GM19395 (cell line): Measurements from ENCODE around the gene RNU6-9.
"Not testable (repeated sequence)": the region's sequence is repeated elsewhere in the genome, so short reads cannot be mapped to it uniquely, and the experiment has no call there.

Experiments
- ATAC-seq: cut with Tn5 transposase; IDR thresholded peaks from one replicate; pipeline ENCODE4 v1.9.1; 2021; ENCODE audit warnings: mild to moderate bottlenecking, moderate library complexity; ENCODE audit not compliant: unreplicated experiment

RNU6-9 gene

DNA sequence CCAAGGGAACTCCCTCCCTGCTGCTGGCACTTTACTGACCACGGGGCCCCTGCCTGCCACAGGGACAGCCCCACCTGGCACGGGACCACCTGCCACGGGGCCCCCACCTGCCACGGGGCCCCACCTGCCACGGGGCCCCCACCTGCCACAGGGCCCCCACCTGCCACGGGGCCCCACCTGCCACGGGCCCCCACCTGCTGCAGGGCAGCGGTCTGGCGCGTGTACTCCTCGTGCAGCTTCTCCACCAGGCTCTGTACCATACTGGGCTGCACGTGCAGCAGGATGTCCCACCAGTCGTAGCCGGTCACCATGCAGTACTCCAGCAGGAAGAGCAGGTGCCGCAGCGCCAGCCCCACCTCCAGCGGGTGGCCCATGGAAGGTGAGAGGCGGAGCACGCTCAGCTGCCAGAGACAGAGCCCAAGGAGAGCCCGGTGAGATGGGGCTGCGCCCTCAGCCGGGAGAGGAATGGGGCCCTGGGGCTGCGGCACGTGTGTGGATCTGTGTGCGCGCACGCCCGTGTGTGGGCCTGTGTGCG, 16.4 kb upstream of the RNU6-9 start:
- no peak for ATAC-seq

DNA sequence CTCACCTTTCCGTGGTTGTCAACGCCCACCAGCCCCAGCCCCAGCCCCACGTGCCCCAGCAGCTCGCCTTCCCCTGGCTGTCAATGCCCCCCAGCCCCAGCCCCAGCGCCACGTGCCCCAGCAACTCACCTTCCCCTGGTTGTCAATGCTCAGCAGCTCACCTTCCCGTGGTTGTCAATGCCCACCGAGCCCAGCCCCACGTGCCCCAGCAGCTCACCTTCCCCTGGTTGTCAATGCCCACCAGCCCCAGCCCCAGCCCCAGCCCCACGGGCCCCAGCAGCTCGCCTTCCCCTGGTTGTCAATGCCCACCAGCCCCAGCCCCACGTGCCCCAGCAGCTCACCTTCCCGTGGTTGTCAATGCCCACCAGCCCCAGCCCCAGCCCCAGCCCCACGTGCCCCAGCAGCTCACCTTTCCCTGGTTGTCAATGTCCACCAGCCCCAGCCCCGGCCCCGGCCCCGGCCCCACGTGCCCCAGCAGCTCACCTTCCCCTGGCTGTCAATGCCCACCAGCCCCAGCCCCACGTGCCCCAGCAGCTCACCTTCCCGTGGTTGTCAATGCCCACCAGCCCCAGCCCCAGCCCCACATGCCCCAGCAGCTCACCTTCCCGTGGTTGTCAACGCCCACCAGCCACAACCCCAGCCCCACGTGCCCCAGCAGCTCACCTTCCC, 15.2 kb upstream of the RNU6-9 start:
- not testable (repeated sequence) for ATAC-seq

DNA sequence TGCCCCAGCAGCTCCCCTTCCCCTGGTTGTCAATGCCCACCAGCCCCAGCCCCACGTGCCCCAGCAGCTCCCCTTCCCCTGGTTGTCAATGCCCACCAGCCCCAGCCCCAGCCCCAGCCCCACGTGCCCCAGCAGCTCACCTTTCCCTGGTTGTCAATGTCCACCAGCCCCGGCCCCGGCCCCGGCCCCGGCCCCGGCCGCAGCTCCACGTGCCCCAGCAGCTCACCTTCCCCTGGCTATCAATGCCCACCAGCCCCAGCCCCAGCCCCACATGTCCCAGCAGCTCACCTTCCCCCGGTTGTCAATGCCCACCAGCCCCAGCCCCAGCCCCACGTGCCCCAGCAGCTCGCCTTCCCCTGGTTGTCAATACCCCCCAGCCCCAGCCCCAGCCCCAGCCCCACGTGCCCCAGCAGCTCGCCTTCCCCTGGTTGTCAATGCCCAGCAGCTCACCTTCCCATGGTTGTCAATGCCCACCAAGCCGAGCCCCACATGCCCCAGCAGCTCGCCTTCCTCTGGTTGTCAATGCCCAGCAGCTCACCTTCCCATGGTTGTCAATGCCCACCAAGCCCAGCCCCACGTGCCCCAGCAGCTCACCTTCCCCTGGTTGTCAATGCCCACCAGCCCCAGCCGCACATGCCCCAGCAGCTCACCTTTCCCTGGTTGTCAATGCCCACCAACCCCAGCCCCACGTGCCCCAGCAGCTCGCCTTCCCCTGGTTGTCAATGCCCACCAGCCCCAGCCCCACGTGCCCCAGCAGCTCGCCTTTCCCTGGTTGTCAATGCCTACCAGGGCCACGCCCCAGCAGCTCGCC, 14.3 kb upstream of the RNU6-9 start:
- ATAC-seq: not testable (repeated sequence)

DNA sequence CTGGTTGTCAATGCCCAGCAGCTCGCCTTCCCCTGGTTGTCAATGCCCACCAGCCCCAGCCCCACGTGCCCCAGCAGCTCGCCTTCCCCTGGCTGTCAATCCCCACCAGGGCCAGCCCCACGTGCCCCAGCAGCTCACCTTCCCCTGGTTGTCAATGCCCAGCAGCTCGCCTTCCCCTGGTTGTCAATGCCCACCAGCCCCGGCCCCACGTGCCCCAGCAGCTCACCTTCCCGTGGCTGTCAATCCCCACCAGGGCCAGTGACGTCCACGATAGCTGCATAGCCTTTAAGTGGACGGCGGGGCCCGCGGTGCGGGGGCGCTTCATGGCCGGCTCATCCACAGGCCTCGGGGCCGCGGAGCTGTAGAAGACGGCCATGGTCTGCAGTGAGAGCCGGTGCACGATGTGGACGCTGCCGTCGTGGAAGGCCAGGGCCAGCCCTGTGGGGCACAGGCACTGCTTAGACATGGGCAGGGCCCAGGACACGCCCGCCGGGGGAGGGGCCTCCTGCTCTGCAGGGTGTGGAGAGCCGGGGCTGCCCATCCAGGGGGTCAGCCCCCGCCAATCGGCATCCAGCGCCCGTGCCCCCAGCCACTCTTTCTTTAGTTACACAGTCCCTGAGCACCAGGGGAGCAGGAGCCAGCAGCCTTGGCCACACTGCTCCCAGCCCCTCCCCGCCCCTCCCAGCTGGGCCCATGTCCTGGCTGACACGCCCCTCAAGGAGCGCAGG, 13.4 kb upstream of the RNU6-9 start:
- no peak for ATAC-seq

DNA sequence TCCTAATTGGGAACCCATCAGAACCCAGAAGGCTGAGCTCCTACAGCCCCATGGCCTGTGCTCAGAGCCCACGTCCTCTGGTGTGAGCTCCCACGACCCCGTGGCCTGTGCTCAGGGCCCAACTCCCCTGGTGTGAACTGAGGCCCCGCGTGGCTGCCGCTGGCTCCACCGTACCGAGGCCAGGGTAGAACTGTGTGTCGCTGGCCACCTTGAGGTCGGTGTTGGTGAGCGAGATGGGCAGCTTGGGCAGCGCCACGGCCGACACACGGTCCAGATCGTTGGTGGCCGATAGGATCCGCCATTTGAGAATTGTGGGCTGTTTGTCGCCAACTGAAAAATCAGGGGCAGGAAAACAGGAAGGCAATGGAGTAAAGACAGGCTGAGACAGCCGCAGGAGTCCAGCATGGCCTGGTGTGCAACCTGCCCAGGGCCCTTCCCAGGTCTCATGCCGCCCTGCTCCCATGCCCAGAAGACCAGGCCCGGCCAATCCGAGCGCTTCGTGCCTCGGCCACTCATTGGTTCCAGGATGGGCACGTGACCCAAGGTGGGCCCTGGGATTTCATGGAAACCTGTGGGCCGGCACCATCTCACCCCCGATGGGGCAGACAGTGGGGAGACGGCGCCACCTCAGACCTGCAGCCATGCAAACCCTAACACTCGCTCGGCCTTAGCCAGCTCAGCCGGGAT, 11.8 kb upstream of the RNU6-9 start:
- no peak for ATAC-seq

DNA sequence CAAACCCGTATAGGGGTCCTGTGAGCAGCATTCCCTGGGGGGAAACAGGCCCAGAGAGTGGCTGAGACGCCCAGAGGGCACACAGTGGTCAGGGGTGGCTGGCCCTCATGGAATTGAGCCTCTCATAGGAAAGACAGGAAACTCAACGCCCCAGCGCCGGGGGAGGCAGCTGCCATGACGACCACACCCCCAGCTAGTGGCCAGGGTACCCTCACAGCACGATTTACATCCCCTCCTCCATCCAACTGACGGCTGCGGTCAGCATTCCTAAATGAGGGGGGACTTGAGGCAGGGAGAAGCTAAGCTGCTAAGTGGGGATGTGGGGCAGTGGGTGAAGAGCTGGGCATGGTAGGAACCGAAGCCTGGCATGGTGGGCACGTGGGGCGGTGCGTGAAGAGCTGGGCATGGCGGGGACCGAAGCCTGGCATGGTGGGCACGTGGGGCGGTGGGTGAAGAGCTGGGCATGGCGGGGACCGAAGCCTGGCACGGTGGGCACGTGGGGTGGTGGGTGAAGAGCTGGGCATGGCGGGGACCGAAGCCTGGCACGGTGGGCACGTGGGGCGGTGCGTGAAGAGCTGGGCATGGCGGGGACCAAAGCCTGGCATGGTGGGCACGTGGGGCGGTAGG, 10.3 kb upstream of the RNU6-9 start:
- ATAC-seq: no peak

DNA sequence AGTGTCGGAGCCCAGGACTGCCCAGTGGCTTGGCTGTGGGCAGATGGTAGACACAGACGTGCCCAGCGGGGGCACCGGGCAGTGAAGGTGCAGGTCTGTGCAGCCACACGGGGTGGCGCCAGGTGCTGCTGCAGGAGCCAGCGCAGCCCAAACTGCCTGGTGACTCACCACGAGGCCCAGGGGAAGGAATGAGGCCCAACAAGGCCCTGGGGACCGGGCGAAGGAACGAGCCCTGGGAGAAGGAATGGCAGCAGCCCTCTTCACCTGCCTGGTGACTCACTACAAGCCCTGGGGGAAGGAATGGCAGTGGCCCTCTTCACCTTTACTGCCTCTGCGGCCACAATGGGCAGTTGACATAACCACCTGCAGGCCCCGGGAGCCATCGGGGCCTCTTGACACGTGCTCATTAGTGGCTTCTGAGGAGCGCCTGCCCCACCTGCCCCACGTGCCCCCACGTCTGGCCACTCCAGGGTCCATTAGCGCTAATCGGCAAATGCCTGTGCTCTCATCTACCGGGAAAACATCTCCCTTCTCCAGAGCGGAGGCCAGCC, 9.5 kb upstream of the RNU6-9 start:
- no peak for ATAC-seq

DNA sequence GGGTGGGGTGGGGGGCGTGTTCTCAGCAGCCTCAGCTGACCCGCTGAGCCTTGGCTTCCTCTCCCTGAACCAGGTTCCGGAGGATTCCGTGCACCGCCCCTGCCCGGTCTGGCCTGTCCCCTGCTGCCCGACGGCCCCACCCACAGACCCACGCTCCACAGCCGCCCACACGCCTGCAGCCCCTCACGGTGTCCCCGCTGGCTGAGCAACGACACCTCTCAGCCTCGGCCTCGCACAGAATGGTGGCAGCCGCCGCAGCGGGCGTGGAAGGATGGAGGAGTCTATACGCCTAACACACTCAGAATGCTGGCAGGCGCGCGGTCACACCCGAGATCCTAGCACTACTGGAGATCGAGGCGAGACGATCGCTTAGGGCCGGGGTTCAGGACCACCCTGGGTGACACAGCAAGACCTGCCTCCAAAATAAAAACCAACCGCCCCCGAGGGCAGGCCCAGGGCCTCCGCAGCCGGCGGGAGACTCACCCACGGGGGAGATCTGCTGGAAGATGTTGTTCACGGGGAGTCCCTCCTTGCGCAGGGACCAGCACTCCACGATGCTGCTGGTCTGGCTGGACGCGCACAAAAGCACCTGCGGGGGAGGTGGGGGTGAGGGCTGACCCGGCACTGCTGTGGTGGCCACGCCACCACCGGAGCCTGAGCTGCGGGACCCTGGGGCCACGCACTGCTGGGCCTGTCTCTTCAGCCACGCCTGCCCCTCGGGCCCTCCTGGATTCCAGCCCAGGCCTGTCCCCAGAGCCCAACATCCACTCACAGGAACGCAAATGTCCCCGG, 8.7 kb upstream of the RNU6-9 start:
- ATAC-seq: no peak

DNA sequence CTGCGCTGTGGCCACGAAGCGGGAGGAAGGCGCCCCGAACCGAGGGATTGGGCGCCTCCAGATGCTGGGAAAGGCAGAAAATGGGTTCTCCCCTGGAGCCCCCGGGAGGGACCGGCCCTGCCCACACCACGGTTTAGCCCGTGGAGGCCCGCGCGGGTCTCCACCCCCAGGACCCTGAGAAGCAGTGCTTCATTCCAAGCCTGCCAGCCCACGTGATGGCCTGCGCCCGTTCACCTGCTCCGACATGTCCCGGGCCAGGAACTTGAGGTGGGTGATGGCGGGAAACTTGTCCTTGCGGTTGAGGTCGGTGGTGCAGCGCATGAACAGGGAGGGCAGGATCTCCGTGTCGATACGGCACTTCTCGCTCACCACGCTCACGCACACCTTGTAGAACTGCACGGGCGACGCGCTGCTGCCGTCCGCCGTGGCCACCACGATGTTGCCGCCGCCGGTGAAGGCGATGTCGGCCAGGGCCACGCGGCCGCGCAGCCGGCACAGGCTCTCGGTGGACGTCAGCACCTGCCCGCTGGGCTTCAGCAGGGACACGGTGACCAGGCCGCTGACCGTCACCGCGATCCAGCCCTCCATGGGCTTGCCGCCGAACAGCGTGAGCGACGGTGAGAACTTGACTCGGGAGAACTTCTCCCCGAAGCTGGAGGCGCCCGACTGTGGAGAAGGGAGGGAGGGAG, 7.6 kb upstream of the RNU6-9 start:
- no peak for ATAC-seq

DNA sequence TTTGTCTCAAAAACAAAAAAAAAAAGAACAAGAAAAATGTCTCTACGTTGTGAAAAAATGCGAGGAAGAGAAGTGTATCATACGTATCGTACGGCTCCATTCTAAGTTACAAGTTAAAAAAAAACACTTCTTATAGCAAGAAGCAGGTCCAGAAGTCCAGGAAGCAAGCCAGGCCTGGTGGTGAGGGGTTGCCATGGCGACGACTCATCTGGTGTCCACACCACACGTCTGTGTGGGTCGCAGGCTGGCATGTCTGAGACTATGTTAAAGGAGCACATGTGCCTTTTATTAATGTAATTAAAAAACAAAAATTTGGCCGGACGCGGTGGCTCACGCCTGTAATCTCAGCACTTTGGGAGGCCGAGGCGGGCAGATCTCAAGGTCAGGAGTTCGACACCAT, 6.2 kb upstream of the RNU6-9 start:
- ATAC-seq: no peak

DNA sequence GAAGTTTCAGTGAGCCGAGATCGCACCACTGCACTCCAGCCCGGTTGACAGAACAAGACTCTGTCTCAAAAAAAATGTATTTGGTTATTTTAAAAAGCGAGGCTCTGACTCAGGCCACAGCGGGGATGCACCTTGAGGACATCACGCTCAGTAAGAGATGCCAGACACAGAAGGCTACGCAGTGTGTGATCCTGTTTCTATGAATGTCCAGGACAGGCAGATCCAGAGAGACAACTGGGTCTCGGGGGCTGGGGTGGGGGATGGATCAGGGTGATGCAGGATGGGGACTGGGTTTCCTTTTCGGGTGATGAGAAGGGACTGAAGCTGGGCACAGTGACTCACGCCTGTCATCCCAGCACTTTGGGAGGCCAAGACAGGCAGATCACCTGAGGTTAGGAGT, 5.7 kb upstream of the RNU6-9 start:
- ATAC-seq: no peak

DNA sequence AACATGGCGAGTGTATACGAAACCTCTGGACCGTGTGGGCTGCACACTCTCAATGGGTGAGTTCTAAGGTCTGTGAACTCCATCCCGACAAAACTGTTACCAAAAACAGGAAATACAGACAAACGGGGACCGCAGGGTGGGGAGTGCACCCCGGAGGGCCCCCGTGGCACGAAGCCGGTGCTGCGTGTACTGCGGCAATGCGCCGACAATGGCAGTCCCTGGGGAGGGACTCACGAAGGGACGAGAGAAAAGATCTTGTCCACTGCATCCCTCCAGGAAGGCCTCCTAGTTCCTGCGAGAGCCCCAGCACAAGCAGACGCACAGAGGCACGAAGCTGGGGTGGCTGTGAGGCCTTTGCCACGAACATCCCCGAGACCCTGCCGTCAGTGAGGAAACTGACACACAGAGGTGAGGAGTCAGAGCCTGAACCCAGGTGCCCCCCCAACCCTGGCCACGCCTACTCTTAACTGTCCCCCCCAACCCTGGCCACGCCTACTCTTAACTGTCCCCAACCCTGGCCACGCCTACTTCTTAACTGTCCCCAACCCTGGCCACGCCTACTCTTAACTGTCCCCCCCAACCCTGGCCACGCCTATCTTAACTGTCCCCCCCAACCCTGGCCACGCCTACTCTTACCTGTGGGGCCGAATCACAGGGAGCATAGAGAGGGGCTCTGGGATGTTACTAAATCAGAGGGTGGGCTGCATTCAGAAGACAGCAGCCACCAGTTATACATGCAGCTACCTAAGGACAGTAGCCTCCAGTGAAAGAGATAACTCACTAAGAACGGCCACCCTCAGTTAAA, 4.5 kb upstream of the RNU6-9 start:
- ATAC-seq: no peak

DNA sequence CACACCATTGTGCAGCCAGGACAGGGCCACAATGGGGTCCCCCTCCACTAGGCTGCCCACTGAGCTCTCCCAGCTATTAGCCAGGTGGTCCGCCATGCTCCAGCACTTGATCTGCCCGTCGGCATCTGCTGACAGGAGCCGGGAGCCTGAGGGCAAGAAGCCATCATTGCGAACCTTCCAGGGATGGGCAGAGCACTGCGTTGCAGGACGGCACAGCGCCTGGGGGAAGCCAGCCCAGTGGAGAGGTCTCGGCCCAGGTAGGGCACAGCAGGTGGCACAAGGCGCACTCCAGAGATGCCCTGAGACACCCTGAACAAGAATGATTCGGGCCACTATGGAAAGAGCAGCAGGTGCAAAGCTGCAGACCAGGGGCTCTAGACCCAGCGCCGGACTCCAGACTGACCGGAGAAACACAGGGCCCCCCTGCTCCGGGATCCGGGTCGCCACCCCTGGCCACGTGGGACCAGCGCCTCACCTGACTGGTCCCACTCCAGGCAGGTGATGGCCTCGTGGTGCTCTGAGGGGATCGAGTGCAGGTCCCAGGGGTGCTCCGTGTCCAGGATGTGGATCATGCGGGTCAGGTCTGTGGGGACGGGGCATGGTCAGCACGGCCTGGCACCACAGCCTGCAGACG, 3.5 kb upstream of the RNU6-9 start:
- no peak for ATAC-seq

DNA sequence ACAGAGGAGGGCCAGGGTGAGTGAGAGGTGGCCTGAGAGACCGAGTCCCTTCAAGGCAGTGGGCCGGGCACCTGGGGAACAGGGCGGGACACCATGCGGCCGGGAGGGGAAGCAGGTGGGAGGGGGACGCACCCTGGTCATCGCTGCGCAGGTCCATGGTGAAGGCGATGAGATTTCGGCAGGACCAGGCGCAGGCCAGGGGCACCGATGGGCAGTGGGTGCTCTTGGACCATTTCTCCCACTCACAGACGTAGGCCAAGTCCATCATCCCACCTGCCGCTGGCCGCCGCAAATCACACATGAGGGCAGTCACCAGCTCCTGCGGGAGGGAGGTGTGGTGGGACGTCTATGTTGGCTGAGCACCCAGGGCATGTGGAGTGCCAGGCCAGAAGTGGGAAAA, 2.5 kb upstream of the RNU6-9 start:
- no peak for ATAC-seq

DNA sequence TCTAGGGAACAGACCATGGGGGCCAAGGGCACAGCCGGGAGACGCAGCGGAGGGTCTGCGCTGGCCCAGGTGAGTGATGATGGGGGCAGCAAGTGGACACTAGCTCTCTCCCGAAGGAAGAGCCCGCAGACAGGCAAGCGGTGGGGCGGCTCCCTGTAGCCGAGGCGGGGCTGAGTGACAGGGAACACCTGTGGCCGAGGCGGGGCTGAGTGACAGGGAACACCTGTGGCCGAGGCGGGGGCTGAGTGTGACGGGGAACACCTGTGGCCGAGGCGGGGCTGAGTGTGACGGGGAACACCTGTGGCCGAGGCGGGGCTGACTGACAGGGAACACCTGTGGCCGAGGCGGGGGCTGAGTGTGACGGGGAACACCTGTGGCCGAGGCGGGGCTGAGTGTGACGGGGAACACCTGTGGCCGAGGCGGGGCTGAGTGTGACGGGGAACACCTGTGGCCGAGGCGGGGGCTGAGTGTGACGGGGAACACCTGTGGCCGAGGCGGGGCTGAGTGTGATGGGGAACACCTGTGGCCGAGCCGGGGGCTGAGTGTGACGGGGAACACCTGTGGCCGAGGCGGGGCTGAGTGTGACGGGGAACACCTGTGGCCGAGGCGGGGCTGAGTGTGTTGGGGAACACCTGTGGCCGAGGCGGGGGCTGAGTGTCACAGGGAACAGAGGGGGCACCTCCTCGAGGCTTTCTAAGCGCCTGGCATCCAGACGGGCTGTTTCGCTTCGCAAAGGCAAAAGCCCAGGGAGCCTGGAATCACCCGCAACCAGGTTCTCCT, 1.7 kb upstream of the RNU6-9 start:
- ATAC-seq: not testable (repeated sequence)

DNA sequence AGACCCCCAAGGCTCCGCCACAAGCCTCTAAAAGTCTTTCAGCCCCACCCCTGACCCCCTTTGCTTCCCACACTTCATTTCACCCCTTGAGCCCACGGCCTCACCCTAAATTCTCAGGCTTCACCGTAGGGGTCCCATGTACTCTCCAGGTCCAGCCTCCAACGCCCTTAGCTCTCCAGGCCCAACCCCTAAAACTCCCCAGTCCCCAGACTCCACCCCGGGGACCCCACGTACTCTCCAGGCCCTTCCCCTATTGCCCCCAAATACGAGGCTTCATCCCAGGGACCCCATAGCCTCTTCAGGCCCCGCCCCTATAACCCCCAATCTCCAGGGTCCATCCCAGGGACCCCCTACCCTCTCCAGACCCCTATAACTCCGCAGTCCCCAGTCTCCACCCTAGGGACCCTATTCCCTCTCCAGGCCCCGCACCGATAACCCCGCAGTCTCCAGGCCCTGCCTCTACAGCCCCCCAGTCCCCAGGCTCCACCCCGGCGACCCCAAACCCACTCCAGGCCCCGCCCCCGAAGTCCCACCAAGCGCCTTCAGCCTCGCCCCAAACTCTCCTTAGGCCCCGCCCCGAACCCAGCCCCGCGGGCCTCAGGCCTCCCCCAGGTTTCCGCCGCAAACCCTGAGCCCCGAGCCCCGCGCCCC, 916 bp upstream of the RNU6-9 start:
- no peak for ATAC-seq
